ENCODE results near the gene CHST6. TPM values are rescaled to one million over a fixed set of nuclear protein-coding genes. Genes with fewer than 3 reads are reported as not detected.

CHST6 gene
- total and polyA plus RNA-seq, 2 of the 8 experiments (the other 6 are each of a cell fraction or from before 2014, with no cell fraction given), result 18.2 to 25.4 TPM

DNA sequence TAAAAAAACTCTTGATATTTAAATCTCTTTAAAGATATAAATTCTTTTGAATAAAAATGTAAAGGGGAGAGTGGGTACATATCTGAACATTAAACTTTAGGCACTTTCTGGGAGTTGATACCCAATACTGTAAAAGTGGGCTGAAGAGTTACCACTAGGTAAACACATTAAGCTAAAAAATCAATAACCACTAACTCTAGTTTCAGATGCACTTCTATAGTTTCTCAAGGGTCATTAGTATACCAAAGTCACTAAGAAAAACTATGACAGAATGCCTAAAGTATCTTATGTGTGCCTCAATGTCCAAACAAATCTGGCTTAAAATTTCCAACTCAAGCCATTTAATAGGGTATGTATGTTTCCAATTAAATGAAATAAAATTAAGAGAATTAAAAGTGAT lies 48.8 kb downstream of the CHST6 start:
- no peaks in the 10 kb centered on the region for H3K23me2 ChIP-seq (ENCODE audit: low read depth, low read length)
- no peak overlapping the region for H3K4me3 ChIP-seq (ENCODE audit: extremely low read depth in 1 of 4, insufficient read depth in 2 of 4, low read depth in 3 of 4, low read length in 4 of 4)
- H2BK120ac ChIP-seq (replicated peaks; ENCODE audit: low read depth, low read length), result no peak overlapping the region
- H3K23ac ChIP-seq (ENCODE audit: insufficient read length), result no peak overlapping the region
- H3K18ac ChIP-seq (ENCODE audit: extremely low read depth, low read length), result no peak overlapping the region
- no peak overlapping the region for H3K4ac ChIP-seq (replicated peaks; ENCODE audit: insufficient read length, low read depth, low read length)
- no peak overlapping the region for H3K27ac ChIP-seq (ENCODE audit: low read depth, low read length)
- H4K91ac ChIP-seq (replicated peaks; ENCODE audit: insufficient read length, low read length), result no peak overlapping the region
- no peak overlapping the region for H3K56ac ChIP-seq (replicated peaks; ENCODE audit: insufficient read length, low read depth, low read length)
- CTCF ChIA-PET (ENCODE audit: partially characterized antibody), result interaction anchor here (1.0 to 1.5 kb wide), 4 partner anchors 10 to 69 kb away, joined by 3 to 4 read pairs (median 3); partner anchors contain the start of genes CFDP1 and TMEM170A
- H3K14ac ChIP-seq (ENCODE audit: insufficient read length), result no peak overlapping the region
- H3K9me3 ChIP-seq (ENCODE audit: insufficient read depth in 2 of 2, low read depth in 1 of 2, low read length in 1 of 2), result no peaks in the 10 kb centered on the region
- FAIRE-seq (no peak), DNase-seq (ENCODE audit: low read depth in 1 of 2, low spot score in 2 of 2) (no peak)
- H2AFZ ChIP-seq (ENCODE audit: low read length), result no peak overlapping the region
- no peak overlapping the region for H2BK5ac ChIP-seq (ENCODE audit: low read depth, low read length)
- no peak overlapping the region for H3K4me2 ChIP-seq (ENCODE audit: insufficient read depth in 1 of 2, low read depth in 2 of 2, low read length in 2 of 2)
- H3K27me3 ChIP-seq (replicated peaks in 1 of 4; ENCODE audit: control insufficient read depth in 3 of 4, extremely low read depth in 1 of 4, insufficient read depth in 3 of 4, low read length in 3 of 4), result no peaks in the 10 kb centered on the region
- H2AK5ac ChIP-seq (ENCODE audit: low read depth, low read length), result no peak overlapping the region
- no peak overlapping the region for H3K9ac ChIP-seq (replicated peaks in 1 of 4; ENCODE audit: extremely low read depth in 1 of 4, low read depth in 3 of 4, low read length in 3 of 4)
- no peaks in the 10 kb centered on the region; the same call in 1 of the 2 replicates for H3K79me1 ChIP-seq (ENCODE audit: low read depth, low read length)
- no peak overlapping the region for H2BK12ac ChIP-seq (ENCODE audit: low read depth, low read length)
- no peak overlapping the region for H4K8ac ChIP-seq (ENCODE audit: extremely low read depth, insufficient read depth, low read length)
- no peaks in the 10 kb centered on the region for H4K20me1 ChIP-seq (replicated peaks in 1 of 2; ENCODE audit: control insufficient read depth in 1 of 2, insufficient read depth in 2 of 2, low read length in 2 of 2)
- POLR2A ChIA-PET (ENCODE audit: partially characterized antibody), result interaction anchor here (0.6 to 5.1 kb wide), 2 partner anchors 9 to 12 kb away, joined by 4 to 35 read pairs; partner anchors contain the start of gene CFDP1
- TF ChIP-seq FOSL1 (IDR thresholded peaks at IDR 0.05; ENCODE audit: insufficient read depth, low read depth, low read length) (no peak), CEBPB (IDR thresholded peaks at IDR 0.05; ENCODE audit: low read depth, low read length) (no peak), GTF2F1 (IDR thresholded peaks at IDR 0.05; ENCODE audit: borderline replicate concordance, low read depth, low read length) (no peak), CHD2 (IDR thresholded peaks at IDR 0.05; ENCODE audit: low read length) (no peak), HDAC6 (IDR thresholded peaks at IDR 0.05; ENCODE audit: low read depth, low read length) (no peak), ZNF274 (IDR thresholded peaks at IDR 0.05; ENCODE audit: borderline replicate concordance, extremely low read depth, low read length) (no peak)
- peaks cover 0 to 18% (median 5%) of the 10 kb centered on the region in 4 experiments; a peak in 4 of 8 replicates for H3K36me3 ChIP-seq (ENCODE audit: control insufficient read depth in 2 of 4, insufficient read depth in 4 of 4, low read length in 3 of 4)
- H4K5ac ChIP-seq (ENCODE audit: insufficient read length, low read depth, low read length), result no peak overlapping the region
- H2BK15ac ChIP-seq (ENCODE audit: low read length), result no peak overlapping the region
- no peaks in the 10 kb centered on the region for H3K4me1 ChIP-seq (replicated peaks in 1 of 4; ENCODE audit: control insufficient read depth in 3 of 4, insufficient read depth in 4 of 4, low read length in 3 of 4)
- peaks cover 0 to 8% of the 10 kb centered on the region in 2 experiments; a peak in 2 of 4 replicates for H3K79me2 ChIP-seq (ENCODE audit: control insufficient read depth in 1 of 2, insufficient read depth in 2 of 2, low read length in 2 of 2)
- no peak overlapping the region for H2BK20ac ChIP-seq (ENCODE audit: low read length)
